ENCODE results near the gene C11orf21.

C11orf21 gene

DNA sequence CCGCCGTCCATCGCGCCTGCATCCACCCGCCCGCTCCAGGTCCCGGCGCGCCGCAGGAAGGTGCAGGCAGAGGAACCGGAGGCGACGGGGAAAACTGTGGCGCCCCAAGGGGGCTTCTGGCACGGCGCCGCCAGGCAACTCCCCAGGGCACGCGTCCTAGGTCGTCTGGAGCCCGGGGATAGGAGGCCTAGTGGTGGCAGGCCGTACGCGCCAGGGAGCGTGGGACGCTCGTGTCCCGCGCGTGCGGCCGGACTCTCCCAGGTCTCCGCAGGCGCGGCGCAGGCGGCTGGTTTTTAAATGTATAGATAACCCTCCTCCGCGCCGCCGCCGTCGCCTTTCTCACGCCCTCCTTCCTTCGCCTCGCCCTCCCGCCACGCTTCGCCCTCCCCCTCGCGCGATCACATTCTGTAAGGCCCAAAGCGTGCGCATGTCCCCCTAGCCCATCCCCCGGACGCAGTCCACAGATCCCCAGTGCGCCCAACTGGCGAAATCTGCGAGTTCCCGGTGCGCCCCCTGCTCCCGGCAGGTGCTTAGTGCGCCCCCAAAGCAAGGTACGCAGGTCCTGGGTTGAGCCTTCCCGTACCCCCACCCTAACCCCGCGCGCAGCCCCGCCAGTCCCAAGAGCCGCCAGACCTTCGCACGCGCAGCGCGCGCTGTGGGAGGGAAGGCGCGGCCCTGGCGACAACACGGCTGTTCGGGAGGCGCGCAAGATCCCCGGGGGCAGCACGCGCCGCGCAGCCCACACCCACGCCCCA, 31.2 kb downstream of the C11orf21 start, which contains the start of gene ASCL2:
Gene ASCL2 (minus strand): TSS at position 267 of the 755 bp plus-strand sequence. CDS start 256 bp downstream, at position 11.
- DNase-seq: peak in 3 of 4 experiments; percentile 20 to 54 (median 45)

DNA sequence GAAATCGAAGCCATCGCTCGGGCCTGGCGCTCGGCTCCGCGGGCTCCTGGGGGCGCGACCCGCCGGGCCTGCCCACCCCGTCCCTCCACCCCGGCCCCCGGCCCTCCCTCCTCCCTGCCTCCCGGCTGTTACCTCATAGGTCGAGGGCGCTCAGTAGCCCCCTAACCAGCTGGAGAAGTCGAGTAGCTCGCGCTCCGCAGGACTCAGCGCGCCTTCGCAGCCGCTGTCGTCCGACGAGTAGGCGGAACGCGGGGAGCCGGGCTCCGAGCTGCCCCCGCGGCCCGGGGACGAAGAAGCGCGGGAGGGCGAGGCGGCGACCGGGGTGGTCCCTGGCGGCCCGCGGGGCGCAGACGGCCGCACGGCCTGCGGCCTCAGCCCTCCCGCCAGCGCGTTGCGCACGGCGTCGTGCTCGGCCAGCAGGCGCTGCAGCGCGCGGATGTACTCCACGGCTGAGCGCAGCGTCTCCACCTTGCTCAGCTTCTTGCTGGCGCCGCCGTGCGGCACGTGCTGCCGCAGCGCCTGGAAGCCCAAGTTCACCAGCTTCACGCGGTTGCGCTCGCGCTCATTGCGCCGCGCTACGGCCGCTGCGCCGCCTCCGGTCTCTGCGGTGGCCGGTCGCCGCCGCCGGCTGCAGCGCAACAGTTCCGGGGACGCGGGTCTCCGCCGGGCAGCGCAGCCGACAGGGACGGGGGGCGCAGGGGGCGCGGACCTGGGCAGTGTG, 32.0 kb downstream of the C11orf21 start:
- DNase-seq: peak; percentile 32 to 76 (median 62)

DNA sequence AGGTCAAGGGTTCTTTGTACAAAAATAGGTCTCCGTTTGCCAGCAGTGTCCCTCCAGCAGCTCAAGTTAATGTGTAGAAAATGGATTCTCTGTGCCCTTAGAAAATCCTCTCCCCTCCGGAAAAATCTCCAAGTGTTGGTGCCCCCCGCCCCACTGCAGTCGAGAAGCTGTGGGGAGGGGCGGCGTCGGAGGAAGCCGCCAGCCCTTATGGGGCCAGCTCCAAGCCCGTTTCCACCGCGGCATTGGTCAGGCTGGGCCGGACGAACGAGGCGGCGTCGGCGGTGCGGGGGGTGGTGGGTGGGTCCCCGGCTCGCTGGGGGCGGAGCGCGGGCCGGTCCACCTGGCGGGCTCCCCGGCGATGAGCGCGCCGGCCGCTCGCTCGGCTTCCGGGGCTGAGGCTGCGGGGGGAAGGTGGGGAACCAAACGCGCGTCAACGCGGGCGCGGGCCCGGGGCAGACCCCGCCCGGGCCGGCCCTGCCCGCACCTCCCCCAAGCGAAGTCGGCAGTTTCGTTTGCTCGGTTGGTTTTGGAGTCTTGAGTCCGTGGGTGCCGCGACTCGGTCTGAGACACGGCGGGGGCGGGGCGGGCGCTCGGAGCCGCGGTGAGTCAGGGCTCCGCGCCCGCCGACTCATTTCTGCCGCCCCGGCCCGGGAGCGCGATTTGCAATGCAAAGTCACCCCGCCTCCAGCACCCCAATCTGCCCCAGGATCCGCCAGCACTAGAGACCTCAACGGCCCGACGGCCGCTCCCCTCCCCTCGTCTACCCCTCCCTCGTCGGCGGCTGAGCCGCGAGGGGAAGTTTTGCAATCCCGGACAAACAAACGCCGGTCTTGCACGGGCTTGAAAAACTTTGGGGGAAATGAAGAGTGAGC, 32.8 kb downstream of the C11orf21 start:
- peak; percentile 71 to 88 (median 82) for DNase-seq

DNA sequence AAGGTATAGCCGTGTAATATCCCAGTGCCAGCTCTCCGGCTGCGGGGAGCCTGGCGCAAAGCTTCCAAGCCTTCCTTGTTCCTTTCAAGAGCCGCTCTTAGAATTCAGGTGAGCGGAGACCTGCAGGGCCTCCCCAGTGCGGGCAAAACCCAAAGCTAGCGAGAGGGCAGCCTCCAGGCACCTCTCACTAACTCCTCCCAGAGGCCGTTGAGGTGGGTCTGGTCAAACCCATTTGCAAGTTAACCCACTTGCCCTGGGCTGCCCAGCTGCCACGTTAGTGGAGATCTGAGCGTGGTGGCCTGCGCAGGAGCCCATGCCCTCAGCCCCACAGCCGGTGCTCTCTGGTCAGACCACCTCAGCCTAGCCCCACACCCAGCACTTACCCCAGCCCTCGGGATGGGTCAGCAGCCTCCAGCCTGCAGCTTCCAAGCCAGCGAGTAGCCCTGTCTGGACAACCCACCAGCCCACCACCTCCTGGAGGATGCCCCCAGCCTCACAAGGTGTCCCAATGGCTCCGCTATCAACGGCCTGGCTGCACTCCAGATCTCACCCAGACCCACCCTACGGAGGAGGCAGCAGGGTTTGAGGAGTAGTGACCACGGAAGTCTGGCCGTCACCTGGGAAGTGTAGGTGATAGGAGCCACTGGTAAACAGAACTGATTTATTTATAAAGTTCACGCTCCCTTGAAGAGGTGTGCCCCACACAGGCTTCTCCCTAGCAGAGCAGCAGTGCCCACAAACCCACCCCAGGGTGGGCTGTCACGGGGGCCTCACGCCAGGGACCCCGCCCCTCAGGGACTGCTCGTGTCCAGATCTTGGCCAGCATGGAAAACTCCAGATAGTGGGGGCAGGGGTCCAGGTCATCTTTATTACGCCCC, 33.6 kb downstream of the C11orf21 start:
- no peak for DNase-seq

DNA sequence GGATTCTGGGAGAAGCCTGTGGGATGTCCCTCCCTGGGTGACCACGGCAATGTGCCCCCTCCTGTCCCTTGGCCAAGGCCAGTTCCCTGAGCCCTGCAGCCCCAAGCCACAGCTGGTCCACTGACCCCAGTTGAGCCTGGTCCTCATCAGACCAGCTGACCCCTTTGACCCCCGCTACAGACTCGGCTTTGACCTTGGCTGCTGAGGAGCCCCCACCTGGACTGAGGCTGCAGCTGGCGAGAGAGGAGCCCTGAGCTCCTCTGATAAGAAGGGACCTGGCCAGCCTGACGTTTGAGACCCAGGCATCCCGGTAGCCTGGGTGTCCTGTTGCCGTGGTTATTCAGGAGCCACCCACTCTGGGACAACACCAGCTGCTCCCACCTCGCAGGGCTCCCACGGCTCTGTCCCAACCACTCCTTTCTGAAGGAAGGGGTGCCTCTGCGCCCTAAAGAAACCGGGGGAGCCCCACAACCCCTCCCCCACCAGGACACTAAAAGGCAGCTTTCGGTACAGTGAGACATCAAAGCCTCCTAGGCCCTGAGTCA, 34.3 kb downstream of the C11orf21 start:
- no peak for DNase-seq

DNA sequence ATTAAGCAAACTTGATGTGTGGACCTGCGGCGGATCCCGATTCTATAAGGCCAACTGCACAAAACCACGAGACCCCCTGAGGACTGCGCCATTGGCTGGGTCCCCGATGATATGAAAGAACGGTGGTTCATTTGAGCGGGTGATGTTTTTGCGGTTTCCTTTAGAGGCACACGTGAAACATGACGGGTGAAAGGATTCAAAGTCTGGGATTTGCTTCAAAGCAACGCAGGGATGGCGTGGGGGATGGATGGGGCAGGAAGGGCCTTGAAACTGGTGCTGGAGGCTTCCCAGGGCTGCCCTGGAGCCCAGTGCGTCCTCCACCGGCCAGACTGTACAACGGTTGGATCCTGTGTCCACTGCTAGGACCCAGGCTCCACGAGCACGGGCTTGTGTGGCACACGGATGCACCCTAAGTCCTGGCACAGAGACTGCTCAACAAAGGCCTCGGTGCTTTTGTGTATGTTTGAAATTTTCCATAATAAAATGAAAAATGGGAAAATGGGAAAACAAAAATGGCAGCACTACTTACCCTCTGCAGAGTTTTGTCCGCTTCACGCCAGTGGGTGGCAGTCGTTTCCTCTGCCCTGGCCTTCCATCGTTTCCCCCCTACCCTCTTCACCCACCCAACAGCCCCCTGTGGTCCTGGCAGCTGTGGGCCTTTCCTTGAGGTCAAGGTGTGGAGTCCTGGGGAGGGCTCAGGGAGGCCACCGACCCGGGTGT, 35.0 kb downstream of the C11orf21 start:
- DNase-seq: no peak

DNA sequence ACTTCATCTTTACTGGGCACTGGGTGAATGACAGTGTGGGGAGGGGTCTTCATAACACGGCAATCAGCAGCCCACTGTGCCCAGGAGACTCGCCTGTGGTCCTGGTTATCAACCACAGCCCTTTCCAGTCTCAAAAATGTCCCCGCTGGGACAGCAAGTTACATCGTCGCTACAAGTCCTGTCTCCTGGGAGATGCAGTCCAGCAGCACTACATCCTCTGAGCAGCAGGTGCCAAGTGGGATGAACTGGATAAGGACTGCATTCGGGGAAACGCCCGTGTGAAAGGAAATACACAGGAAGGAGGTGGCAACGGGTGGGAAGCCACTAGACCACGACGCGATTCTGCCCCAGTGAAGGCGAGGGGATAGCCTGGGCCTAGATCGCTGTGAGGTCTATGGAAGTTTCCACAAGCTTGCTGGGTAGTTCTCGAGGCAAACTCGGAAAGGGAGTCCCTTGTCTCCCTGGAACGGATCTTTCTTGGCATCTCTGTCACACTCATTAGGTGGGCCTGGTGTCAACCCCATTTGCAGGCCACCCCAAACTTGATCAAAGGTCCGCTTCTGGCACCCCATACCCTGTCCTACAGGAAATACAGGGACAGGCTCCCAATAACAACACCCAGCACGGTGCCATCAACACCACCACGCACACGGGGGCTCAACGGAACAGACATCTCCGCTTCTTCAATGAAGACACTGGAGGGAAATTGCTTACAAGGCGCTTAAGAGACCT, 35.7 kb downstream of the C11orf21 start:
- DNase-seq: no peak

DNA sequence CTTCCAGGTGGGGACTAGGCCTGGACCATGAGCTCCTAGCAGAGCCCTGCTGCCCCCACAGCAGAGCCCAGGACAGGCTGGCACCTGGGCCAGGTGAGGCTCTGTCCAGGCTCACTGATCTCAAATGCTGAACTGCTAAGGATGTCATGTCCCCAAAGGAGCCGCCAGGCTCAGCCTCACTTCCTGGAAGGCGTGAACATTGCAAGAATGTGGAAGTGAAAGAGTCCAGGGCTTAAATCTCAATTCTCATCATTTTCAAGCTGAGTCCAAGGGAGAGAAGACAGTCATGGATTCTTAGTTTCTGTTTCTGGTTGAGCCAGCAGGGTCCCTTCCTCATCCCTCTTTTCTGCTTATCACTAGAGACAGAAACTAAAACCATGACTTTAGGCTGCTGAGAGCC, 36.3 kb downstream of the C11orf21 start:
- peak; percentile 75 to 90 (median 85) for DNase-seq

DNA sequence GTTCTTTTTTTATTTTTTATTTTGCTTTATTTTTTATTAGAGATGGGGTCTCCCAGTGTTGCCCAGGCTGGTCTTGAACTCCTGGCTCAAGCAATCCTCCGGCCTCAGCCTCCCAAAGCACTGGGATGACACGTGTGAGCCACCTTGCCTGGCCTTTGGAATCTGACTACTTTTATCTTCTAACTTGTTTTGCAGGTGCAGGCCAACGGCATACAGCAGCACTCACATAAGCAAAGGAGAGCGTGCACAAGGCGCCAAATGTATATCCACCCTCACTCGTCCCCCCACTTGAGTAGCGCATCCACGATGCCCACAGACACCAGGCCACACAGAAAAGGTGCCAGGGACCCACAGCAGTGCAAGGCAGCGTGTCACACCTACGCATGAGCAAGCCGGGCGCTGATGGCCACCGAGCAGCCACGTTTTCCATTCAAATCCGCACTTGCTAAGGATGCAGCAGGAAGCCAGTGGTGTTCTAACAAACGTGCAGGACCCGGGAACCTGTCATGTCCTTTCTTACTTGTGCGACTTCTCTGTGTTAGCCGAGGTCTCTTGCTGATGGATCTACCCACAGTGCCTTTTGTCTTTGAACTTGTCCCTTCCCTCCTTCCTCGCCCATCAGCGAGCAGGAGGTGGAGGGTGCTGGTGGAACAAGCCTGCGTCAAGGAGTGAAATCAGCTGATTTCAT, 37.2 kb downstream of the C11orf21 start:
- no peak for DNase-seq

DNA sequence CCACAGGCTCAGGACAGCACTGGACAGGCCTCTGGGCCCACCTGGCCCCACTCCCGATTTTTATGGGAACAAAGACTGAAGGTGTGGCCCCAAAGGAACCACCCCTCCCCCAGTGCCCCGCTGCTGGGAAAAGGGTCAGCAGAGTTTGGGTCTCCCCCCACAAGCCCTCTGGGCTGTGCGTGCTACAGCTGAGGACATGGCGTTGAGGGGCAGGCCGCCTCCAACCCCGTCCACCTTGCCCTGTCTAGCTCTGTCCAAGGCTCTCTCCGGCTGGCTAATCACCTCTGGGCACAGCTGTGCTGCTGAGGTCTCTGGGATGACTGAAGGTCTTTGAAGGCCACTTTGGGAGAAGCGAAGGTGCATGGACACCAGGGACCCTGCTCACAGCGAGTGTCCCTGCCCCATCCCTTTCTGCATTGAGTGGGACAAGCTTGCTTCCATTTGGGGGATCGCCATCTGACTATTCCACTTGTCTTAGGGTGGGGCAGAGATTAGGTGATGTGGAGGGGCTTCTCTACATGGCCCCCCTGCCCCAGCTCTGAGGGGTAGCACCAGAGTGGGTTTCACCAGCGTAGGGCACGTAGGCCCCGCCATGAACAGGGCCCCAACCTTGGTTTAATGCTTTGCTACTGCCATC, 37.9 kb downstream of the C11orf21 start:
- DNase-seq: no peak

DNA sequence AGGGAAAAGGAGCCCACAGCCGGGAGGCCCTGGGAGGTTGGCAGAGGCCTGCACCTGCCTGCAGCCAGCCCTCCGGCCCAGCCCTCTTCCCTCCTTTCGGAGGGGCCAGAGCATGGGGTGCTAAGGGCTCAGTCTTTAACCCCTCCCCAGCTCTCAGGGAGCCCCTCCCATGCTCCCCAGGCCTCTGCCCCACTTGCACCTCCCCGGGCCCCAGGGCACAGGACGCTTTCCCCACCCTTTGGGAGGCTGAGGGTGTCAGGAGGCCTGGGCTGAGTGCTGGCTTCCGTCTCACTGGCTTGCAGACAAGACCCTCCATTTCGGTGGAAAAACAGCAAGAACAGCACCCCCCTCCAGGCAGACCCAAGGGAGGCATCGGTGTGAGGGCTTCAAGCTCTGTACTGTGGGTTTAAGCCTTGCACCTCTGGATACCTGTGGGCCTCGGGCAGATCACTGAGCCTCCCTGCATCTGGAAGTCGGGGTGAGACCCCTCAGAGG, 38.6 kb downstream of the C11orf21 start:
- DNase-seq: no peak

DNA sequence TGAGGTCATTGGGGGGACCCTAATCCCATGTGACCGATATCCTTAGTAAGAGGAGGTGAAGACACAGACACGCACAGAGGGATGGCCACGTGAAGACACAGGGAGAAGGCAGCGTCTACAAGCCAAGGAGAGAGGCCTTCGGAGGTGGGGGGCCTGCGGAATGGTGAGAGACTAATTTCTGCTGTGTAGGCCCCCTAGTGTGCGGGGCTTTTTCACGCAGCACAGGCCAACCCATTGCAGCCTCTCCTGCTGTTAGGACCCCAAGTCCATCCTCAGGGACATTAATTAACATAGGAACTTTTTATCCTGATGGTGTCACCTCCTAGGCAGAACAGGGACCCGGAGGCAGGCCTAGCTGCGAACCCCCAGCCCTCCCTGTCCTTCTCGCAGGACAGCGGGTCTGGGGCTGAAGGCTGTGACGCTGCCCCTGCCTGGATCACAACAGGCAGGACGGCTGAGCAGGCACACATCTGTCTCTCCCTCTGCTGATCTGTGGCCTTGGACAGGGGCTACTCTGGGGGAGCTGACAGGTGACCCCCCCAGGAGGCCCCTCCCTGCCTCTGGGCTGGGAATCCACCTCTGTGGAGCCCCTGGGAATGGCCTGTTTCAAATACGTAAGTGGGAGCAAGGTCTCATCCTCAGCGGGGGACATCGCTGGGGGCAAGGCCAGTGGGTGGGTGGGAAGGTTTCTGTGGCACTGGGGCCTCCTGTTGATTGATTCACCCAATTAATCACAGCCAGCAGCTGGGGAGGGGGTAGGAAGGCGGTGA, 39.2 kb downstream of the C11orf21 start:
- DNase-seq: no peak

DNA sequence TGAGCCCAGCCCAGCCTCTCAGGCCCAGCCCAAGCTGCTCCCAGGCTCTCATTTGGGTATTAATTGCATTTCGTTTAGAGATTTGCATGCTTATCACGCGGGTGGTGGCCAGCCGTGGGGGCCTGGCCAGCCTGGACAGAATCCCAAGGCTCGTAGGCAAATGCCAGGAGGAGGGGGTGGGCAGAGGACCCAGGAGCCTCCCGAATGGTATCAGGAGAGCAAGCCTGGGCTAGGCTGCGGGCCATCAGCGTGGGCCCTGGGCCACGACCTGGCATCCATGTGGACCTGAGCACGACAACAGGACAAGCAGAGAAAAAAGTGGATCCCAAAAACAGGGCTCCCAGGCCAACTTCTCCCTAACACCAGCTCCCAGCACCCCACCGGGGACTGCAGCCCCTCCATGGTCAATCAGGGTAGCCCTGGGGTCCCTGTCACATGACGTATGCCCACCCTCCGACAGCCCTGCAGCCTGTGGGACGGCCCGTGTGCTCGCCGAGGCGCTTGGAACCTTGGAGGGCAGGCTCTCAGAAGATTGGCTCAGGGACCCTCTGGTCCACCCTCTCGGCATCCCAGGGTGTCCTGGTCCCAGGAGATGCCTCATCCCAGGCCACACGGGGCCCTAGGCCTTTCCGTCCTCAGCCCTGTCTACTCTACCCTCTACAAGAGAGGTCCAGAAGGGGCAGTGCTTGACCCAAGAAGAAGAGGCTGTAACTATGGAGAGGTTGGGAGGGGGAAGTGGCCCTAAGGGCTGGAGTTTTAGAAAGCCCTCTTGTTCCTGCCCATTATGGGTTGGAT, 40.1 kb downstream of the C11orf21 start:
- DNase-seq: no peak

DNA sequence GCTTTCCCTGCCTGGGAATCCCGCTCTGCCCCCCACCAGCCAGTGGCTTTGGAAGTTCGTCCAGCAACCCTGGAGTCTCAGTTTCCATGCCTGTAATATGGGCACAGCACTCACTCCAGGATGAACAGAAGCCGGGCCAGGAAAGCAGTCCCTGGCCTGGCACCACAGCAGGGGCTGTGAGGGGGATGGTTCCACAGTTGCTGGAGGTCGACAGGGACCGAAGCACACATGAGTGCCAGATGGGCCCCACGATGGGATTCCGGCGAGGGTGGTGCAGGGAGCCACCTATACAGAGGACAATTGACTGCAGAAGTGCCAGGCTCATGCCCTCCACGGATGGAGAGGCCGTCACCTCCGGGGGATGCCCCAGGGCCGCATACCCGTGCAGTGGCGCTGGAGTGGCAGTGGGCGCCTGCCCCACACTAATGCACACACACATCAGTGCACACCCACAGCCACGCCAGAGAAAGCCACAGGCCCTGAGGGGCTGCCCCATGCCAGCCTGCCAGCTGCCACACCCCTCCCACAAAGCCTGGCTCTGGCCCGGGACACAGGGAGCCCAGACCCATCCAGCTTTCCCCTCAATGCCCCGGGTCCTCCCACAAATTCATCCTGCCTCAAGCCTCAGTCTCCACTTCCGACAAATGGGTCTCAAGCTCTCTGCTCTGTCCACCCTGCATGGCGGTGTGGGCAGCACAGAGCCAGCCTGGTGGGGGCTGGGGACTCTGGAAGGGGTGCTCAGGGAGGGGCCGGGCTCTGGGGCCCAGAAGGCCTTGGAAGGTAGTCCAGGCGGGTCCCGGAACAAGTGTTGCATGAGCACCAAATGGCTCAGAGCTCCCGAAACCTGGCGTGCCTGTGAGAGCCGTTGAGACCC, 41.0 kb downstream of the C11orf21 start:
- DNase-seq: no peak

DNA sequence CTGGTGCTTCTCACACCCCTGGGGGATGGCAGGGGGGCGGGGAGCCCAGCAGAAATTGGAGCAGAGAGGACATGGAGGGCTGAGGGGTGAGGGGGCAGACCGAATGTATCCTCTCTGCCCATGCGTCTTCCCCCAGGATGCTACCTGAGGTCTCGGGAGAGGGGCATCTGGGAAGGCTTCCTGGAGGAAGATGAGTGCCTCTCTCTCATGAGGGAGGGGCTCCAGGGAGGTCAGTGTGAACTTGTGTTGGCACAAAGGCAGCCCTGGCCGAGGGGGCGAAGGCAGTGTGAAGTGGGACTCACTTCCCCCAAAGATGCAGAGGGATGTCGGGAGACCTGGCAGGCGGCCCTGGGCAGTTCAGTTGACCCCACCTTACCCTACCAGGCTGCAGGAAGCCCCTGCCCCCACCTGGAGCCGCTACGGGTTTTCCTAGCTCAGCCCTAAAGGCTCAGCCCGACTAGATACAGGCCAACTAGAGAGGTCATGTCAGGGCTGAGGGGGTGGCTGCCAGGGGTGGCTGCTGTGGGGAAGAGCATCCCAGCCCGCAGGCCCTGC, 41.7 kb downstream of the C11orf21 start:
- no peak for DNase-seq

DNA sequence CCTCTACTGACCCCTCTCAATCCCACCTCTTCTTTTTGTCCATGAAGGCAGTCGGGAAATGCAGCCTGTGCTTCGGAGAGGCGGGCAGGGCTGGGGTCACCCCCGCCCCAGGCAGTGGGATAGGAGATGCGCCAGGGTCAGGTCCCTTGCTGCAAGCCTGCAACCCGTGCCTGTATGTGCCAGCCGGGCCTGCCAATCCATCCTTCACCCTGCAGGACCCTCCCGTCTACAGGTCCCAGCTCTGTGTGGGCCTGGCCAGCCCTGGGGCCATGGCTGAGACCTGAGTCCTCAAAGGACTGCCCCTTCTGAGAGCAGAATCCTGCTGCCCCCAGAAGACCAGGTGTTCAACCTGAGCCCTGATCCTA, 42.3 kb downstream of the C11orf21 start:
- no peak for DNase-seq
